Ramos (cell line): ENCODE data around the gene VPS13D.

Source experiments
- in situ Hi-C: fragments of 300-500 bp; cut with MboI; formaldehyde crosslinking; loops from one replicate; pipeline ENCODE4 v1.14.3; 2022; ENCODE audit warnings: low sequenced_read_pairs; ENCODE audit not compliant: unreplicated experiment

VPS13D gene

GRCh38 chr1:12436817-12437599, 207.2 kb downstream of the VPS13D start:
- in situ Hi-C loops = no loop called here

GRCh38 chr1:12437629-12438028, 207.8 kb downstream of the VPS13D start:
- in situ Hi-C loops = no loop called here

- in situ Hi-C loops = no loop called here
Observed at GRCh38 chr1:12438349-12438924, 208.6 kb downstream of the VPS13D start.

- in situ Hi-C loops = no loop called here
Observed at GRCh38 chr1:12439073-12439472, 209.2 kb downstream of the VPS13D start.

DNA sequence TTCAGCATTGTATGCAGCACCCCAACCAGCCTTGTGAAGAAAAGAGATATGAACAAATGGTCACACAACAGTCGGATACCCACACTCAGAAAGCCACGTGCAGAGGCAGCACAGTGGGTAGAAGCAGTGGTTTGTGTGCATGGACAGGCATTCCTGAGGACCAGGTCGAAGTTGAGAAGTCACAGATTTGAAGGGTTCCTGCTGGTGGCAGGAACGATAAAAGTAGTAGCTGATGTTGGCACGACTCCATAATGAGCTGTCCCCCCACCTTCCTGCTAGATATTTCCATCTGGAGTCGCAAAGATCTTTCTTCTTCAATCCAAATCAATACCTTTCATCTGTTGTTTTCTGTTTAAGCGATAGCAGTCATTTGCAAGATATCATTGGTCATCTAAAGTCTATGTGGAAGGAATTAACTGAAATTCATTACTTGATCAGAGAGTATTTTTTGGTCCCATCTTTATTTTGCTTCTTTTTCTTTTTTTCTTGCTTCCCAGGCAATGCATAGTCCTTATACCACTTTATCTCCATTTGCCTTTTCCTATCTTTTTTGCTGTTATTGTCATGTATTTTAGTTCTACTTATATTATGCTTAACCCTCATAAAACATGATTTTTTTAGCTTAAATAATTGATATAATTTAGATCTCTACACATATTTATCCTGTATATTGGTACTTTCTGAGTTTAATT, 211.7 kb downstream of the VPS13D start:
- in situ Hi-C loops = no loop called here

DNA sequence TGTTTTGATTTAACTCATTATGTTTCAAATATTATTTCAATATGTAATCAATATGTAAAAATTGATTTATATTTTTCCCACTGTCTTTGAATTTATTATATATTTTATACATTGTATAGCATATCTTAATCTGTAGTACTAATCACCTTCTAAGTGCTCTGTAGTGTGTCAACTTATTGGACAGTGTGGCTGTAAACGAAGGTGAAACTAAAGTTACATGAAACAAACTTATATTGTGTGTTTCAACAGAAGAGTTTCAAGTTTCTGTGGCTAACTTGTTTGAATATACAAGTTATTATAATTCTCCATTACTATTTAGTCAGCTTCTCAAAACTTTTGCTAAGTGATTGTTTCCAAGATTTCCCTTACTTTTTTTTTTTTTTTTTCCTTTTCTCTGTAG, 212.4 kb downstream of the VPS13D start:
- in situ Hi-C loops = no loop called here

DNA sequence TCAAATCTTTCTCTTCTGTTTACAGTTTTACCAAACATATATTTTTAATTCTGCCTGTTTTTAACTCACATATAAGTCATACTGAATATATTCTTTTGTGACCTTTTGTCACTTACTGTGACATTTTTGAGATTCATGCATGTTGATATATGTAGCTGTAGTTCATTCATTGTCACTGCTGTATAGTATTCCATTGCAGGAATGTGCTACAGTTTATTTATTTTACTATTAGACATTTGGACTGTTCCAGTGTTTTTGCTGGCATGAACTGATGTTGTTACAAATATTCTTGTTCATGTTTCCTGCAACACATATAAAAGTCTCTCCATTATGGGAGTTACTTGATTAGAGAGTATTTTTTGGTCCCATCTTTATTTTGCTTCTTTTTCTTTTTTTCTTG, 213.3 kb downstream of the VPS13D start:
- in situ Hi-C loops = no loop called here

GRCh38 chr1:12444329-12444841, 214.6 kb downstream of the VPS13D start:
- in situ Hi-C loops = no loop called here

DNA sequence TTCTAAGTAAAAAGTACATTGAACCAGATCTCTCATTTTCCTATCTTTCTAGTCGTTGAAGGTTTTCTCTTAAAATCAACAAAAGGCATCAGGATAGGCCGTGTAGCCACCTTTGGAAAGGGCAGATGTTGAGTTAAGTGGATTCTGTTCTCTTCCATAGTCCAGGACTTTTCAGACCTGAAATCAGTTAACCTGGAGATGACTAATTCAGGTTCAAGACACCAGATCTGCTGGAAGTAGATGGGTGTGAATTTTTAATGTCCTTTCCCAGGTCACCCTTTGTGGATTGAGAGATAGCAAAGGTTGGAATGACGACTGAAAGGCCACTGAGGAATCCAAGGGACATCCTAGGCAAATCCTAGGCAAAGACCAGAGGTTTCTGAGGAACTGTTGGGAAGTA, 215.4 kb downstream of the VPS13D start:
- in situ Hi-C loops = no loop called here

DNA sequence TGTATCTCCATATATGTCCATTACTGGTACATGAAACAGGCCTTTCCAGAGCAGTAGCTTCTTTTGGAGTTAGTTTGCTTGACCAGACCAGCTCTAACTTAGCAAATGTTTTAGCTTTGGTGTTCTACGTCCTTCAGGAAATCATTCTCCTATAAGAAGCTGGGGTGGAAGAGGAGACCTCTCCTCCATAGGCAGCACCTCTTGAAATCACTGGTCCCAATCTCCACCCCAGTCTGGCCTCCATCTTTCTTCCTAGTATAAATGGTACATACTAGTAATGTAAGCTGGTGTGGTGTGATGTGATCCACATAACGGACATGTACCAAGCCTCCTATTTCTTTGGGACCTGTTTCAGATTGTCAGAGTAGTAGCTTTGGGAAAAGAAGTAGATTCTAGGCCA, 216.8 kb downstream of the VPS13D start:
- in situ Hi-C loops = no loop called here

DNA sequence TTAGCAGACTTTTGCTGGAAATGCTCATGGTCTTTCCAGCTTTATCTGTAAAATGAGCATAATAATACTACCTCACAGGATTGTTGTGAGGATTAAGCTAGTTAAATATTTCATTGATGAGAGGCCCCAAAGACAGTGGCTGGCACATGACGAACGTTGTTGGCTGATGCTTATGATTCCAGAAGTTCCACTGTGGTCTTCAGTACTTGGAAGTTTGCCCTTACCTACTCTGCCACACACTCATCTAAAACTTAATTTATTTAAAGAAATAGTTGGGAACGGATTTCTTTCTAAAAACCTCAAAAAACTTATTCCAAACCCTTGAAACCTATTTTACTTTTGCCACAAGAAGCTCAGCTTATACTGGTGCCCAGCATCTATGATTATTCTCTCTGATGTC, 217.5 kb downstream of the VPS13D start:
- in situ Hi-C loops = no loop called here

DNA sequence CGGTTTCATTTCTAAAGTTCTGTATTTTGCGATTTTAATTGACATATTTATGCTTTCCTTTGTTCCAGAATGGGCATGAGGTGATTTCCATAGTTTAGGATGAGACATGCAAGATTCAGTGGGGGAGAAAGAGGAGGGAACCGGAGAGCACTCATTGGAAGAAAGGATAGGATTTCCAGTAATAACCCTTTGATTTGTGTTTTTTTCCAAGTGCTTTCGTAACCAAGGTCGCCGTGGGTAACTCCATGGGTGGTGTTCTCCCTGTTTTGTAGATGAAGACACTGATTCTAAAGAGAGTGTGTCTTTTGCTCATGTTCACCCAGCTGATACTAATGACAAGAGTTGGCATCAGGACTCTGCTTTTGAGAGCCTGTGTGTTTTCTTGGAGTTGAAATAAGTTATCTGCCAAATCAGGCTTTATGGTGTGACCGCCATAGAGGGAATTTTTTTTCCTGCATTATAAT, 218.1 kb downstream of the VPS13D start:
- in situ Hi-C loops = no loop called here

GRCh38 chr1:12448746-12449177, 218.9 kb downstream of the VPS13D start:
- in situ Hi-C loops = no loop called here

DNA sequence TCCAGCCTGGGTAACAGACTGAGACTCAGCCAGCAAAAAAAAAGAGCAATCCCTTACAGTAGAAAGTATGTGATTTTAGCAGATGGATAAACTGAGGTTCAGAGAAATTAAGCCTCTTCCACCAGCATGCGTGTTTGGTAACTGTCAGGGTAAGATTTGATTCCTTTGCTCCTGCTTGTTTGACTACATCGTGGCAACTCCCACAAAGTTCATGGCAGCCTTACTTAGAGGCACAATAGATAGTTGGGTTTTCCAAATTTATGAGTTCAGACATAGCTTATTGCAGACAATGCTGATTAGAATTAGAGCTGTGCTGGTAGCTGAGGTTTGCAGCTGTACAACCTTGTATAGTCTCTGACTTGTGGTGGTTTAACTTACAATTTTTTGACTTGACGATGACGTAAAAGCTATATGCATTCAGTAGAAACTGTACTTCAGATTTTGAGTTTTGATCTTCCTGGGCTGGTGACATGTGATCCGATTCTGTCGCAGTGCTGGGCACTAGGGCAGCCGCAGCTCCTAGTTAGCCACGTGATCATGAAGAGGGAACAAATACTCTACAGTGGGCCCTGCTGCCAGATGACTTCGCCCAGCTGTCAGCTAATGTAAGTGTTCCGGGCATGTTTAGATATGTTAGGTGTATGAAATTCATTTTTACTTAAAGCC, 220.4 kb downstream of the VPS13D start:
- in situ Hi-C loops = no loop called here

DNA sequence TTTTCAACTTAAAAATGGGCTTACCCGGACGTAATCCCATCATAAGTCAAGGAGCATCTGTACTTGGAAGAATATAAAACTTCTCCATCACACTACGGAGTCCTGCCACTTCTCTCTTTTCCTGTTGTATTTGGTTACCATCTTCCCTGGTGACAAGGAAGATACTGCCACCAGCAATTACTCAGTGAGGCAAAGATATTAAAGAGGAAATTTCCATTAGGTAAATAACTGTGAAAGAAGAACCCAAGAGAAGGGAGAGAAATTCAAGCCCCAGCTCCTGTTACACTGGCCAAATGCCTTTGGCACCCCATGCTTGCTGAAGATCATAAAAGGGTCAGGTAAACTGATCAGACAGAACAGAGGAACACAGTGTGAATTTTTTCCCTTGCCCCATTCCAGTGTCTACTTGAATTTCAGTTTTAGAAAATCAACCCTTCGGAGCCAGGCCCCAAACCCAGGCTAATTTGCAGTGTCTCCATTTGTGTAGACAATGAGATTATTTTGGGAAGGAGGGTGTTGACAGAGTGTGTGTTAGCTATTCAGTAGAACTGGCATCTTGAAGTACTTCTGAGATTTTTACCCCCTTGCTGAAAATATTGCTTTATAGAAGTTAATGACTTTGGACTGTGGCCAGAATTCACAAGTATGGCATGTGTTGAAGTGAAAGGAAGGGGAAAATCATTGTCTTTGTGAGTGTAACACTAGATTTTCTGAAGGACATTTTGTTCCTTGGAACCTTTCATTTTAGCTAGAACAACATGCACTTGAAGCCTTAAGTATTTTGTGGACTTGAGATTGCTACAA, 221.1 kb downstream of the VPS13D start:
- in situ Hi-C loops = no loop called here

GRCh38 chr1:12451560-12451900, 221.7 kb downstream of the VPS13D start:
- in situ Hi-C loops = no loop called here

DNA sequence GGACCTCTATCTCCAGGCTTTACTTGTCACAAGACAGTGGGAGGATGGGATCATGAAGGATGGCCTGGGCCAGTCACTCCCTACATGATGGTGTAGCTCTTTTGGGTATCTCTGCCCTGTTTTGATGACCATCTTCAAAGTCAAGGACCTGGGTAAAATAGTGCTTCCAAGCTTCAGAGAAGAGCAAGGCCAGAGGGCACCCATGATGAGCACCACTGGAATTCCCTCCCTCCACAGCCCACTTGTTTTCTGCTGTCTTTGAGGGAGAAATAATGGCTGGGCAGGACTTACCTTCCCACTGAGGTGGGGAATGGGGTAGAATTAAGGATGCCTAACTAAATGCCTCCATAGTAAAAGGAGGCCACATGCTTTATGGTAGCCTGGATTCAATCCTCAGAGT, 222.4 kb downstream of the VPS13D start:
- in situ Hi-C loops = no loop called here

GRCh38 chr1:12453400-12454343, 223.8 kb downstream of the VPS13D start:
- in situ Hi-C loops = no loop called here
